AG09319 (cell line): ENCODE results near the gene MBOAT1.

Source experiments
- DNase-seq: peaks from one replicate; pipeline ENCODE4 v3.0.0-alpha.2; 2010; ENCODE audit warnings: low read depth; ENCODE audit errors: extremely low read depth
- CTCF ChIP-seq: IDR thresholded peaks from 2 replicates; pipeline ENCODE4 v1.5.1; 2011; ENCODE audit warnings: low read depth, mild to moderate bottlenecking, inconsistent platforms, low read length, moderate library complexity

Gene MBOAT1

GRCh38 chr6:20119485-20119884 is 92.8 kb downstream of the MBOAT1 start:
- DNase-seq: no peak
- TF ChIP-seq CTCF: no peak

GRCh38 chr6:20118892-20119291 is 93.4 kb downstream of the MBOAT1 start:
- no peak for TF ChIP-seq CTCF
- no peak for DNase-seq

- no peak for TF ChIP-seq CTCF
- DNase-seq: no peak
These were observed 94.8 kb downstream of the MBOAT1 start for GRCh38 chr6:20117474-20117873.

GRCh38 chr6:20116792-20117191 is 95.5 kb downstream of the MBOAT1 start:
- no peak for TF ChIP-seq CTCF
- DNase-seq: no peak

GRCh38 chr6:20115246-20115980 is 96.9 kb downstream of the MBOAT1 start:
- DNase-seq: no peak
- TF ChIP-seq CTCF: no peak

GRCh38 chr6:20113649-20114224 is 98.5 kb downstream of the MBOAT1 start:
- TF ChIP-seq CTCF: no peak
- DNase-seq: no peak

- no peak for TF ChIP-seq CTCF
These were observed 99.4 kb downstream of the MBOAT1 start for GRCh38 chr6:20112841-20113240.

More at GRCh38 chr6:20112841-20113240, 99.4 kb downstream of the MBOAT1 start:
- DNase-seq: no peak
